Central memory CD8-positive, alpha-beta T cell (primary cell): Measurements from ENCODE around the gene UGT1A8.

Experiments
- ATAC-seq: fragments of 150-1000 bp; cut with Tn5 transposase; replicated peaks from 2 replicates; pipeline ENCODE4 v1.10.0; 2022; ENCODE audit warnings: mild to moderate bottlenecking, moderate FRiP score, moderate number of reproducible peaks; ENCODE audit not compliant: poor library complexity, severe bottlenecking; ENCODE audit errors: extremely low read depth
- DNase-seq, 2 donors: peaks; one replicate each; pipeline ENCODE4 v3.0.0; 2021; ENCODE audit warnings: low spot score in 2 of 2
- H3K27ac Mint-ChIP-seq: one replicate; pipeline ENCODE4 v1.8.0; 2022; ENCODE audit warnings: low read depth, mild to moderate bottlenecking, moderate library complexity, mixed read lengths
- H3K27me3 Mint-ChIP-seq: one replicate; pipeline ENCODE4 v1.8.0; 2022; ENCODE audit warnings: mixed read lengths
- H3K36me3 Mint-ChIP-seq: one replicate; pipeline ENCODE4 v1.8.0; 2022; ENCODE audit warnings: mild to moderate bottlenecking, moderate library complexity, mixed read lengths; ENCODE audit not compliant: insufficient read depth
- H3K4me1 Mint-ChIP-seq: one replicate; pipeline ENCODE4 v1.8.0; 2022; ENCODE audit warnings: mixed read lengths
- H3K4me3 Mint-ChIP-seq: one replicate; pipeline ENCODE4 v1.8.0; 2022; ENCODE audit warnings: mild to moderate bottlenecking, moderate library complexity, mixed read lengths
- H3K9me3 Mint-ChIP-seq: one replicate; pipeline ENCODE4 v1.8.0; 2022; ENCODE audit warnings: mixed read lengths

UGT1A8 gene

GRCh38 chr2:233803994-233804393, 186.6 kb downstream of the UGT1A8 start:
- H3K27ac Mint-ChIP-seq = no peak overlapping the region
- no peaks in the 10 kb centered on the region for H3K9me3 Mint-ChIP-seq
- H3K36me3 Mint-ChIP-seq = no peaks in the 10 kb centered on the region
- DNase-seq (peak in 1 of 2 donors; percentile 8), ATAC-seq (no peak)
- peaks cover 55% of the 10 kb centered on the region for H3K27me3 Mint-ChIP-seq
- H3K4me1 Mint-ChIP-seq = peaks cover 8% of the 10 kb centered on the region
- no peak overlapping the region for H3K4me3 Mint-ChIP-seq

- no peaks in the 10 kb centered on the region for H3K4me1 Mint-ChIP-seq
These were observed 189.9 kb downstream of the UGT1A8 start for GRCh38 chr2:233807215-233807865.

GRCh38 chr2:233807966-233808935, 190.8 kb downstream of the UGT1A8 start:
- Mint-ChIP-seq H3K9me3 (no peaks in the 10 kb centered on the region), H3K4me1 (no peaks in the 10 kb centered on the region), H3K27ac (no peak overlapping the region), H3K27me3 (peaks cover 64% of the 10 kb centered on the region), H3K36me3 (no peaks in the 10 kb centered on the region), H3K4me3 (no peak overlapping the region)
- DNase-seq (no peak), ATAC-seq (no peak)

More at GRCh38 chr2:233807215-233807865, 189.9 kb downstream of the UGT1A8 start:
- H3K27ac Mint-ChIP-seq = no peak overlapping the region
- no peak overlapping the region for H3K4me3 Mint-ChIP-seq
- no peaks in the 10 kb centered on the region for H3K9me3 Mint-ChIP-seq
- ATAC-seq (no peak), DNase-seq (peak in 1 of 2 donors; percentile 10)
- peaks cover 65% of the 10 kb centered on the region for H3K27me3 Mint-ChIP-seq
- H3K36me3 Mint-ChIP-seq = no peaks in the 10 kb centered on the region

GRCh38 chr2:233810385-233810784, 193.0 kb downstream of the UGT1A8 start:
- no peak for ATAC-seq
- no peaks in the 10 kb centered on the region for H3K36me3 Mint-ChIP-seq
- H3K27me3 Mint-ChIP-seq = peaks cover 59% of the 10 kb centered on the region
- no peak overlapping the region for H3K27ac Mint-ChIP-seq
- no peak overlapping the region for H3K4me3 Mint-ChIP-seq
- no peaks in the 10 kb centered on the region for H3K4me1 Mint-ChIP-seq
- DNase-seq = no peak
- H3K9me3 Mint-ChIP-seq = no peaks in the 10 kb centered on the region

GRCh38 chr2:233811087-233811486, 193.7 kb downstream of the UGT1A8 start:
- Mint-ChIP-seq H3K9me3 (no peaks in the 10 kb centered on the region), H3K36me3 (no peaks in the 10 kb centered on the region), H3K27me3 (peaks cover 59% of the 10 kb centered on the region), H3K4me3 (no peak overlapping the region), H3K27ac (no peak overlapping the region), H3K4me1 (no peaks in the 10 kb centered on the region)
- DNase-seq (no peak), ATAC-seq (no peak)

GRCh38 chr2:233811732-233812131, 194.3 kb downstream of the UGT1A8 start:
- DNase-seq (no peak), ATAC-seq (no peak)
- Mint-ChIP-seq H3K4me3 (no peak overlapping the region), H3K4me1 (no peaks in the 10 kb centered on the region), H3K27ac (no peak overlapping the region), H3K36me3 (no peaks in the 10 kb centered on the region), H3K9me3 (no peaks in the 10 kb centered on the region), H3K27me3 (peaks cover 59% of the 10 kb centered on the region)

GRCh38 chr2:233813236-233814055, 196.0 kb downstream of the UGT1A8 start:
- no peak overlapping the region for H3K4me3 Mint-ChIP-seq
- H3K27ac Mint-ChIP-seq = no peak overlapping the region
- ATAC-seq = no peak
- H3K4me1 Mint-ChIP-seq = no peaks in the 10 kb centered on the region
- no peaks in the 10 kb centered on the region for H3K9me3 Mint-ChIP-seq
- no peaks in the 10 kb centered on the region for H3K36me3 Mint-ChIP-seq
- no peak for DNase-seq
- H3K27me3 Mint-ChIP-seq = peaks cover 75% of the 10 kb centered on the region

- H3K4me3 Mint-ChIP-seq = no peak overlapping the region
- no peaks in the 10 kb centered on the region for H3K4me1 Mint-ChIP-seq
- no peak overlapping the region for H3K27ac Mint-ChIP-seq
- H3K36me3 Mint-ChIP-seq = no peaks in the 10 kb centered on the region
- no peaks in the 10 kb centered on the region for H3K9me3 Mint-ChIP-seq
- peaks cover 83% of the 10 kb centered on the region for H3K27me3 Mint-ChIP-seq
- ATAC-seq = no peak
- no peak for DNase-seq
These were observed 196.8 kb downstream of the UGT1A8 start for GRCh38 chr2:233814056-233814835.

- no peak overlapping the region for H3K27ac Mint-ChIP-seq
- peaks cover 94% of the 10 kb centered on the region for H3K27me3 Mint-ChIP-seq
- no peaks in the 10 kb centered on the region for H3K36me3 Mint-ChIP-seq
- DNase-seq (no peak), ATAC-seq (no peak)
- no peak overlapping the region for H3K4me3 Mint-ChIP-seq
- H3K9me3 Mint-ChIP-seq = no peaks in the 10 kb centered on the region
- no peaks in the 10 kb centered on the region for H3K4me1 Mint-ChIP-seq
These were observed 198.4 kb downstream of the UGT1A8 start for GRCh38 chr2:233815861-233816260.

GRCh38 chr2:233816334-233816733, 198.9 kb downstream of the UGT1A8 start:
- Mint-ChIP-seq H3K36me3 (no peaks in the 10 kb centered on the region), H3K9me3 (no peaks in the 10 kb centered on the region), H3K4me1 (no peaks in the 10 kb centered on the region), H3K27ac (no peak overlapping the region), H3K4me3 (no peak overlapping the region), H3K27me3 (peaks cover 94% of the 10 kb centered on the region)
- ATAC-seq (no peak), DNase-seq (no peak)

GRCh38 chr2:233816771-233817170, 199.3 kb downstream of the UGT1A8 start:
- Mint-ChIP-seq H3K27ac (no peak overlapping the region), H3K27me3 (peaks cover 93% of the 10 kb centered on the region), H3K4me3 (no peak overlapping the region), H3K4me1 (no peaks in the 10 kb centered on the region), H3K9me3 (no peaks in the 10 kb centered on the region), H3K36me3 (no peaks in the 10 kb centered on the region)
- DNase-seq (no peak), ATAC-seq (no peak)
